ENCODE measurements around the gene DCDC2.
"Not testable (repeated sequence)": the region's sequence is repeated elsewhere in the genome, so short reads cannot be mapped to it uniquely, and the experiment has no call there.

DCDC2 gene

DNA sequence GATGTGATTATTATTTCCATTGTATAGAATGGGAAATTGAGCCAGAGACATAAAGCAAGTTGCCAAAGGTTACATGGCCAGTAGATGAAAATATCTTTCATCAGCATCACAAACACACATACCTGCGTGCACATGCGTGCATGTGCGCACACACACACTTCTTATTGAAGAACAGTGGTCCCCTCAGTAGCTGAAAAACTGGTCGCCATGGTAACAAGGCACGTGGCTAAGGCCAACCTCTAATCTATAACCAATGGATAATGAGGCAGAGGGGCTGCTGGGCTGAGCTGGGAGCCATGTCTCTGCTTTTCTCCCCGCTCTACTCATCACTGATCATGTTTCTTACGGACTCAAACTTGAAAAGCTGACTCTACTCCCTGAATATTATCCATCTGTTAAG lies 171.5 kb downstream of the DCDC2 start:
- no peak for TF ChIP-seq GATA1 (IDR thresholded peaks at IDR 0.05; ENCODE audit: low read depth, low read length)
- no peak for TF ChIP-seq POLR2A (IDR thresholded peaks at IDR 0.05; ENCODE audit: low read length)
- DNase-seq = no peak

DNA sequence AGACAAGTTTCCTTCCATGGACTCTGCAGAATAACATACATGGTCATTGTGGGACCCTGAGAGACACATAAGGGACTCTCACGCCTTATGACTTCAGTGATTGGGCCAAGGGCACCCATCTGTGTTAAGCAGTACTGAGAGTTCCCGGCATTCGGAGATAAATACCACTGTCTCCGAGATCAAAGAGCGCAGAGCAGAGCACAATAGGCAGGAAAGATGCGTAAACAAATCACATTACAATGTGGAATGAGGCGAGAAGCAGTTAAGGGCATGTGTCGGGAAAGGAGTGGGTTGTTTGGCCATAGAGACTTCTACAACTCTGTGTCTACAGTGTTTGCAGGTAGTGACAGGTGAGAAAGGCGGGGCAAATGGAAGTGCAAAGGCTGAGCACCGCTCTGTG lies 174.3 kb downstream of the DCDC2 start:
- no peak for DNase-seq
- TF ChIP-seq GATA1 (IDR thresholded peaks at IDR 0.05; ENCODE audit: low read depth, low read length) = no peak
- no peak for TF ChIP-seq POLR2A (IDR thresholded peaks at IDR 0.05; ENCODE audit: low read length)

DNA sequence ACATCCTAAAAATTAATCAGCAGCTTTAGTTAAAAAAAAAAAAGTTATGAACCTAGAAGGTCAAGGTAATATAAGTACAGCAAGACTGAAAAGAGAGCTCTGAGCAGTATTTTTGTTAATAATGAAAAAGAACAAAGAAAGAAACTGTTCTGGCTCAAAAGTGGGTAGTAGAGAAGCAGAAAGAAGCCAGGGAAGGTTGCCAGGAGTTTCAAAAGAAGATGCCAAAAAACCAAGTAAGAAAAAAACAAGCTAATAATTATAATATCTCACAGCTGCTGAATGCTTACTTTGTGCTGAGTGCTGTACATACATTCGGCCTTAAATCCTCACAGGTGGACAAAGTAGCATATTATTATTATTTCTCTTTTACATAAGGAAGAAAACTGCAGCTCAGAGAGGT lies 200.0 kb downstream of the DCDC2 start:
- no peak for TF ChIP-seq POLR2A (IDR thresholded peaks at IDR 0.05; ENCODE audit: low read length)
- TF ChIP-seq GATA1 (IDR thresholded peaks at IDR 0.05; ENCODE audit: low read depth, low read length) = no peak
- no peak for DNase-seq

- no peak for DNase-seq
- TF ChIP-seq POLR2A (IDR thresholded peaks at IDR 0.05; ENCODE audit: low read length) = no peak
- TF ChIP-seq GATA1 (IDR thresholded peaks at IDR 0.05; ENCODE audit: low read depth, low read length) = no peak
Observed at GRCh38 chr6:24154121-24154520, 203.7 kb downstream of the DCDC2 start.

GRCh38 chr6:24152014-24152413 lies 205.8 kb downstream of the DCDC2 start:
- no peak for DNase-seq
- TF ChIP-seq GATA1 (IDR thresholded peaks at IDR 0.05; ENCODE audit: low read depth, low read length) = no peak

DNA sequence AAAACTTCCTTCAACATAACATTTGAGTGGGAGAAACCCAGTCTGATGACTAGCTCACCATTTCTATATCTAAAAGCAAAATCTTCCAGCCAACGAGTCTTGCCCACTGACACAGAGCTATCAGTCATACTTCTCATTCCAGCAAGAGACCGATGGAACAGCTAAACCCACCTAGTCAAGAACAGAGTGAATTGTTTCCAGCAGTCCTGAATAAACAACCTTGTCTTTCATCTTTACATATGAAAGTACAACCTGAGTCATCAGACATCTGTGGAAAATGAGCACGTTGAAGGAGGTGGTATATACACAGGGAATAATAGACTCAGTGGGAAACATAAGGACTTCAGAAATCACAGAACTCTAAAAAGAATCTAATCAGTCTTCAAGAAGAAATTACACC lies 208.0 kb downstream of the DCDC2 start:
- DNase-seq = no peak
- TF ChIP-seq POLR2A (IDR thresholded peaks at IDR 0.05; ENCODE audit: low read length) (no peak), GATA1 (IDR thresholded peaks at IDR 0.05; ENCODE audit: low read depth, low read length) (no peak)

- TF ChIP-seq GATA1 (IDR thresholded peaks at IDR 0.05; ENCODE audit: low read depth, low read length) = no peak
- TF ChIP-seq POLR2A (IDR thresholded peaks at IDR 0.05; ENCODE audit: low read length) = no peak
- DNase-seq = no peak
Observed at GRCh38 chr6:24149296-24149695, 208.6 kb downstream of the DCDC2 start.

- TF ChIP-seq GATA1 (IDR thresholded peaks at IDR 0.05; ENCODE audit: low read depth, low read length) (no peak), POLR2A (IDR thresholded peaks at IDR 0.05; ENCODE audit: low read length) (no peak)
- no peak for DNase-seq
Observed at GRCh38 chr6:24148684-24149083, 209.2 kb downstream of the DCDC2 start.

DNA sequence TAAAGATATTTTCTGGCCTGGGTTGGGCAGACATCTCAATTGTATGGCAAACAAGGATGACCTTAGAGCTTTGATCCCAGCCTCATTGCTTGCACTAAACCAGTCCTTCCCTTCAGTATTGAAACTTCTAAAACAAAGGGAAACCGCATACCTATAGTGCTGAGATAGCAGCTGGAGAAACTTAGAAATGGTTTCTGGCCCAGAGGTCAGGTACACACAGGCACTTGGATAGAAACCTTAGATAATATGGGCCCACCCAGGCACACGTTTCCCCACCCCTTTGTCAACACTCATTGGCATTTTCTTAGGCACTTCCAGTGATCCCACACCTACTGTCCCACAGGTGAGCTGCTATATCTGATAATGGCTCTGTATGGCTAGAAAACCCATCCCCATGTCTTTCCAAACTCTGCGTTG lies 209.7 kb downstream of the DCDC2 start:
- DNase-seq = no peak
- TF ChIP-seq GATA1 (IDR thresholded peaks at IDR 0.05; ENCODE audit: low read depth, low read length) (no peak), POLR2A (IDR thresholded peaks at IDR 0.05; ENCODE audit: low read length) (no peak)

- TF ChIP-seq GATA1 (IDR thresholded peaks at IDR 0.05; ENCODE audit: low read depth, low read length) (no peak), POLR2A (IDR thresholded peaks at IDR 0.05; ENCODE audit: low read length) (no peak)
- no peak for DNase-seq
Observed at GRCh38 chr6:24147511-24148153, 210.2 kb downstream of the DCDC2 start.

DNA sequence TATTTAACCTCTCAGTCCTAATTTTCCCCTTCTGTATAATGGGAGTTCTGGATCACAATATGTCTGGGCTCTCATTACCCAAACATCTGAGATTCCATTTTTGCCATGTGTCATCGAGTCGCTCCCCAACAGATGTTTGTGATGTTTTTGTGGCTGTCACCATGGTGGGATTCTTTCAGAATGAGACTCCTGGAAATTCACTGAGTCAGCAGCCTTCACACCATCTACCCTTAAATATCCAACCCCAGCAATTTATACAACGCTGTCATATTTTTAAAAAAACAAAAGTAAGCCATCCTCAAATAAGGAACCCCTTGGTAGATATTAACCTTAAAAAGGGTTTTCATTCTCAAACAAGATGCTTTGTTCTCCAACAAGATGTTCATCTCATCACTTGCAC lies 211.0 kb downstream of the DCDC2 start:
- DNase-seq = no peak
- TF ChIP-seq POLR2A (IDR thresholded peaks at IDR 0.05; ENCODE audit: low read length) (no peak), GATA1 (IDR thresholded peaks at IDR 0.05; ENCODE audit: low read depth, low read length) (no peak)

- TF ChIP-seq POLR2A (IDR thresholded peaks at IDR 0.05; ENCODE audit: low read length) (no peak), GATA1 (IDR thresholded peaks at IDR 0.05; ENCODE audit: low read depth, low read length) (no peak)
- DNase-seq = no peak
Observed at GRCh38 chr6:24145690-24146131, 212.1 kb downstream of the DCDC2 start.

GRCh38 chr6:24142733-24143132 lies 215.1 kb downstream of the DCDC2 start:
- not testable (repeated sequence) for DNase-seq

- no peak for TF ChIP-seq POLR2A (IDR thresholded peaks at IDR 0.05; ENCODE audit: low read length)
- no peak for TF ChIP-seq GATA1 (IDR thresholded peaks at IDR 0.05; ENCODE audit: low read depth, low read length)
- DNase-seq = no peak
Observed at GRCh38 chr6:24140591-24140990, 217.3 kb downstream of the DCDC2 start.

DNA sequence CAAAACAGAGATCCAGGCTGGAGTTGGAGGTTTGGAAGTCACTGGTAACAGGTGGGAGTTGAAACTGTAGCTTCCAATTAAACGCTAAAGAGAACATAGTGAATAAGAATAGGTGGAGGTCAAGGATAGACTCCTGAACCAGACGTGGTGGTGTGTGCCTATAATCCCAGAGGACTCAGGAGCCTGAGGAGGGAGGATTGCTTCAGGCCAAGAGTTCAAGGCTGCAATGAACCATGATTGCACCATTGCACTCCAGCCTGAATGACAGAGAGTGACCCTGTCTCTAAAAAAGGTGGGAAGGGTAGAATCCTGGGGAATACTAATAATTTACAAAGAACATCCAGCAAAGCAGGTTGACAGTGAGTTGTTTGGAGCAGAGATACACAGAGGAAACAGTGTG lies 218.2 kb downstream of the DCDC2 start:
- DNase-seq = no peak

DNA sequence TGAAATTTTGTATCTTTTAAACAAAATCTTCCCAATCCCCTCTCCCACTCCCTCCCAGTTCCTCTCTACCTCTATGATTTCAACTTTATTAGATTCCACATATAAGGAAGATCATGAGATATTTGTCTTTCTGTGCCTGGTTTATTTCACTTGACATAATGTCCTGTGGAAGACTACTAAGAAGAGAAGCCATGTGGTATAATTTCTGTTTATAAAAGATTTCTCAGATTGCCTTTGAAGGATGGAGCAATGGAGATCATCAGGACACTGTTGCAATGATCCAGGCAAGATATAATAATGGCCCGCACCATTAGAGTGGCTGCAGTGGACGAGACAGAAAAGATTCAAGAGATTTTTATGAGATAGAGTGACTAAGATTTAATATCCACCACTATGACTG lies 218.8 kb downstream of the DCDC2 start:
- TF ChIP-seq POLR2A (IDR thresholded peaks at IDR 0.05; ENCODE audit: low read length) = no peak
- no peak for TF ChIP-seq GATA1 (IDR thresholded peaks at IDR 0.05; ENCODE audit: low read depth, low read length)

More for the DNA sequence above, 218.2 kb downstream of the DCDC2 start:
- no peak for TF ChIP-seq POLR2A (IDR thresholded peaks at IDR 0.05; ENCODE audit: low read length)
- TF ChIP-seq GATA1 (IDR thresholded peaks at IDR 0.05; ENCODE audit: low read depth, low read length) = no peak

More for the DNA sequence above, 218.8 kb downstream of the DCDC2 start:
- no peak for DNase-seq
